Stimulated activated CD8-positive, alpha-beta memory T cell treated with anti-CD3 and anti-CD28 coated beads, Interleukin-15, amount 100 ng/mL, for 48 hours (primary cell): ENCODE results near the gene MYOZ3.

ENCODE experiments used
- DNase-seq, 2 donors: peaks; one replicate each; pipeline ENCODE4 v3.0.0-alpha.2; 2020; ENCODE audit warnings: low read depth in 2 of 2

The MYOZ3 gene

DNA sequence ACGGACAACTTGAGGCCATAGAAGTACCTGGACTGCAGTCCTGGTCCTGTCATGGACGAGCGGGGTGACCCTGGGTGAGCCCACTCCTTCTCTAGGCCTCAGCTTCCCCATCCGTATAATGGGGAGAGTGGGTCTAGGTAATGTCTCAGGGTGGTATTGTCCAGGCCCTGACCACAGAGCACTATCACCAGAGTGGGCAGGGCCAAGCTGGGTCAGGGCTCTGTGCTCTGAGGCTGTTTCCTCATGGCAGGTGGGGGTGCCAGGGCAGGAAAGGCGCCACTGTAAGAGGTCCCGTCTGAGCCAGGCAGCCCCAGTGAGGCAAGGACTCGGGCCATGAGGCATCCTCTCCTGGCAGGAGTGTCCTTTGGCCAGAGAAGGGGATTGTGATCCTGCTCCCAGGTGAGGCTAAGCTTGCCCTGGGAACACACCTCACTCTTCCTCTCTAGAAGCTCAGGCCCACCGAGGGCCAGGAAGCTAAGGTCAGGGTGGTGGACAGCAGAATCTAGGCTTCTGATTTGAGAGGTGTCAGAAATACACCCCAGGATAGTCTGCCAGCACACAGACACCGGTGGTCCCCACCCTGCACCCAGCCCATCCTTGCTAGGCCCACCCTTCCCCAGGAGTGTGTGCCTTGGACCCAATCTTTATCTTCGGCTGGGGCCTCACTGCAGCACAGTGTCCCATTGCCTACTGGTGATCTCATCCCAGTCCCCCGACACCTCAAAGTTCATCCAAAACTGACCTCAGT is 1.5 kb upstream of the MYOZ3 start:
- no peak for DNase-seq

DNA sequence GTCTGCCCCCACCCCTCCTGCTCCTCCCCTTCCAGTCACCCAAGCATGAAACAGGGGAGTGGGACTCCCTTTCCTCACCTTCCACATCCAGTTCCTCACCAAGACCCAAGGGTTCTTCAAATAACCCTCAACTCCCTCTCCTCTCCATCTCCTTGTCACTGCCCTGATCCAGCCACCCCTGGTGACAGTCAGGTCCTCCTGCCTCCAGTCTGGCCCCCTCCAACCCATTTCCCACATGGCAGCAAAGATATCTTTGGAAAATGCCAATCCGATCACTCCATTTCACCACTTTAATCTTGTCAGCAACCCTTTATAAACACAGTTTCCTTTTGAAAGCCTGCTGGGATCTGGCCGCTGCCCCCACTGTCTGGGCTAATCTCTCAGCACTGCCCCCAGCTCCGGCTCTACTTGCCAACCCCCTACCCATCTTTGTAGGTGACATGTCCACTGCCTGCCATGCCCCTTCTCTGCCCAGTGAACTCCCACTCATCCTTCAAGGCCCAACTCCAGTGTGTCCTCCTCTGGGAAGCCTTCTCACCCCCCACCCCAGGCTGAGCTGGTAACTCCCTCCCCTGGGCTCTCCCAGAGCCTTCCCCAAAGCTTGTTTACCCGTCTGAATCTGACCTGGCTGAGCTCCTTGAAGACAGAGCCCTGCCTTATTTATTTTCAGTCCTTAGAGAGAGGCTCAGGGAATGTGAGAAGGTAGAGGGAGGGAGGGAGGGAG is 781 bp upstream of the MYOZ3 start:
- DNase-seq = no peak

DNA sequence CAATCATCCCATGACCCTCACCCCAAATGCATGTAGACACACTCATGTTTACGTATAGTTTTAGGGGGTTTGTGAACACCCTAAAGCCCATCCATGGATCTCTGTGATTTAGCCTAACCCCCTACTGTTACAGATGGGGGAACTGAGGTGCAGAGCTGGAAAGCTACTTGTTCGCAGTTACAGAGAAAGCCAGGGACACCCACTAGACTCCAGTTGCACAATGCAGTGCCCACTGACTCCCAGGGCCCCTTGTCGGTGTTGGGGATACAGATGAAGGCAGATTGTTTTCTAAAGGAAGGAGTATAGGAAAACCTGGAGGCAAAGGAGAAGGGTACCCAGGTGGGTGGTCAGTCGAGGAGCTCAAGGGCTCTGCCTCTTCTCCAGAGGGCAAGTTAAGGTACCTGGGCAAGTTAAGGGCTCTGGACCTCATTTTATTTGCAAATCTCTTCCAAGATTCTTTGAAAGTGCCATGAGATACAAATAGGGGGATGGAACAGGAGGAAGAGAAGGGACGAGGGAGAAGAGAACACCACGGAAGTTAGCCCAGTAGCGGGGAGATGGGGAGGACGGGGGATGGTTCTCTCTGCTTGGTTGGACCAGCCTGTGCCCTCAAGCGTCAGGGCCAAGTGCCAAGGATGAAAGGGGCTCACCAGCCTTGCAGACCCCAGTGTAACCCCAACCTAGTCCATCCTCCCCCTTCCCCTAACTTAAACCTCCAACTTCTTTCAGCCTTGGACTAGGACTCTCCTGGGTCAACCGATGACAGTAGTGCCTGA is 958 bp downstream of the MYOZ3 start:
- no peak for DNase-seq

DNA sequence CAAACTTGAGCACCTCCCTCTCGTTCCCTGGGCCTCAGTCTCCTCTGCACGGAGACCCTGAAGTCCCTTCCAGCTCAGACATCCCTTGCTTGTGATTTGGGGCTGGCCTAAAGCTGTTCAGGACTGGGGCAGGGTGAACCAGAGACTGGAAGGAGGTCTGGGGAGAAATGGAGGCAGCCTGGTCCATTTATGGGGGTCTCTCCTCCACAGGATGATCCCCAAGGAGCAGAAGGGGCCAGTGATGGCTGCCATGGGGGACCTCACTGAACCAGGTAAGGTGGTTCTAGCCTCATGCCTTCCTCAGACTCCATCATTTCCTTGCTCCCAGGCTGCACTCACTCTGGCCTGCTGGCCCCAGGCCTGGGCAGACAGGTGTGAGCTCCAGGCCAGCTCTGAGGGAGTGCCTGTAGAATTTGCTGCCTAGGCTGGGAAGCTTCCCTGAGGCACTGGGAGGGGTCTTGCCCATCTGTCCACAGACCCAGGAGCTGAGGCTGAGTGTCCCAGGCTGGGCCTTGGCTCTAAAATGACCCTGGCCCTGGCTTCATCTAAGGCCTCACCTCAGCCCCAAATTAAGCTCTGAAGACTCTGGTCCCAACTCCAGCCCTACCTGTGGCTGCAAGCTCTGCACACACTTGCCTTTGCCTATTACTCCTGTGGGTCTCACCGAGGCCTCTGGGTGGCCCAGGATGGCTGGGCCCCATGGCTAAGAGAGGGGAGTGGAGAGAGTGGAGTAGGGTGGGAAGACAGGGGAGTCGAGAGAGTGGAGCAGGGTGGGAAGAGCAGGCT is 1.9 kb downstream of the MYOZ3 start:
- DNase-seq = no peak

DNA sequence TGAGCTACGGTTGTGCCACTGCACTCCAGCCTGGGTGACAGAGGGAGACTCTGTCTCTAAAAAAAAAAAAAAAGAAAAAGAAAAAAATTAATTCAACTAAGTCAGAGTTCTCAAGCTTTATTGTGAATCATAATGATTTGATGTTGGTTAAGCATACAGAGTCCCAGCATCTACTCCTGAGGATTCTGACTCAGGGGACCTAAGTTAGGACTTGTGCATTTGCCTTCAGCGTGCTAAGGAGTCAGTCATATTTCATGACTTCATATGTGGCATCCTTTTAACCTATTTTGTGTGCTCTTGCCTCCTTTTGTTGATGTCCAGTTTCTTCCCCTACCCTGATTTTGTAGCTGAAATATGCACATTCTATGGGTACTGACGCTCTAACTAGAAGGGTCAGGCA is 2.9 kb downstream of the MYOZ3 start:
- DNase-seq = no peak

DNA sequence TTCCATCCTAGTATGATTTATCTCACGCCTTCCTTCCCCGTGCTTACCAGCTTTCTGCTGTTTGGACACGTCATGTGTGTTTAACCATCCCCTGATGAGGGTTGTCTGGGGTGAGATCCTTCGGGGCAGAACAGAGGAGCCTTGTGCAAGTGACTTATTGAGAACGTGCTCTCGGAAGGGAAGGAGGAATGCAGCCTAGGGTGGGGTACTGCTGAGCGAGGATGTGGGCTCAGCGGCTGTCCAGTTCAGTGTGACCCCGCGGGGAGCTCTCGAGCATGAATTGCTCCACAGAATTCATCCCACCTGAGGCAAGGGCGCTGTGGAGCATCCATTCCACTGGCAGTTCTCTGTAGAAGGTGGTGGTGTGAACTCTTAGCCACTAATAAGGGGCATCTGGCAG is 4.0 kb downstream of the MYOZ3 start:
- DNase-seq = no peak

DNA sequence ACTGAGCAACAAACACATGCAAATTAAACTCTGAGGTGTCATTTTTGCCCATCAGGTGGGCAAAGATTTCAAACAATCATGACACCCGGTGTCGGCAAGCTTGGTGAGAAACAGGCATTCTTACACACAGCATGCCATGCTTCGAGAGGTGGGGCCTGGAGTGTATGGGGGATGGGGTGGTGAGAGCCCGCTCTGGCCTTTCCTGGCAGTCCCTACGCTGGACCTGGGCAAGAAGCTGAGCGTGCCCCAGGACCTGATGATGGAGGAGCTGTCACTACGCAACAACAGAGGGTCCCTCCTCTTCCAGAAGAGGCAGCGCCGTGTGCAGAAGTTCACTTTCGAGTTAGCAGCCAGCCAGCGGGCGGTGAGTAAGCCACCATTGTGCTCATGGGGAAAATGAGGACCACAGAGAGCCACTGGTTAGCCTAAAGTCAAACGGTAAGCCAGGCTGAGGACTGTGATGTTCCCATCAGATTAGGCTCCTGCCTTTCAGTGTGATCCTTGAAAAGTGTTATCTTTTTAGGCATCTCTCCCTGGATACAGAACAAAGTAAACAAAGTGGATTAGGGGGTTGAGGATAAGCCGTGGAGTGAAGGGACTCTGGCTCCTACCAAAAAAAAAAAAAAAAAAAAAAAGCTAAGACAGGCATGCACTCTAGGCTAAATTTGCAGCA is 9.4 kb downstream of the MYOZ3 start:
- DNase-seq = no peak

DNA sequence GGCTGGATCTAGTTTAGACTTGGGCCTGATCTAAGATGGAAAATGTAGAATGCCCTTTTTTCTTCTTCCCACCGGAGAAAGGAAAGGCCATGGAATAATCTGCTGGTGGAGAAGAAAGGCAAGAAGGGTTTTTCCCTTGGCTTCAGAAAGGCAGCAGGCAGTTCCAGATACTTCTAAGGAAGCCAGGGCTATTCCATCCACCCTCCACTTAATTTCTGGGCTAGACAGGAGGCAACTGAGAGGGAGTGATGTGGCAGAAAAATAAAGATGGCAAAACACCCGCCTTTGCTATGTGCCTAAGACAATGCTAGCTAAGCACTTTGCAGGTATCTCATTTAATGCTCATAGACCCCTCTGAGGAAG is 9.9 kb downstream of the MYOZ3 start:
- DNase-seq = no peak

DNA sequence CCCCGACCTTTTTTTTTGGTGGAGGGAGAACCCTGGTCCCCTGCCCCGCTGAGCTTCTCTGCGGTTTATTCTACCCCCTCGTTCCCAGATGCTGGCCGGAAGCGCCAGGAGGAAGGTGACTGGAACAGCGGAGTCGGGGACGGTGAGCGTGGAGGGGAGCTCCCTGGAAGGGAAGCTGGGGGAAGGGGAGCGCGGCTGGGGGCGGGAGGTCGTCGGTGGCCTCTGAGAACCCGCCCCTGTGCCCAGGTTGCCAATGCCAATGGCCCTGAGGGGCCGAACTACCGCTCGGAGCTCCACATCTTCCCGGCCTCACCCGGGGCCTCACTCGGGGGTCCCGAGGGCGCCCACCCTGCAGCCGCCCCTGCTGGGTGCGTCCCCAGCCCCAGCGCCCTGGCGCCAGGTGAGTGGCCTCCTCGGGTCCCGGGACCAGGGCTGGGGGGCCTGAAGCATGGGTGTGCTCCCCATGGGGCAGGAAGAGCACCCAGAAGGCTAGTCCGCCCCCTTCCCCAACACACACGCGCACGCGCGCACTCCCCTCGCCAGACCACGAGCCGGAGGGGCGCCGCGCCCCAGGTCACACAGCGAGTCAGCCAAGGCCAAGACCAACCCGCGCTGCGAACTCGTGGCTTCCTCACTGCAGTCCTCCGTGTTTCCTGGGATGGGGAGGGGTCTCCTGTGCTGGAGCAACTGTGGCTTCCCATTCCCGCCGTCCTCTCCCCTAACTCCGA is 10.6 kb downstream of the MYOZ3 start:
- DNase-seq = no peak

DNA sequence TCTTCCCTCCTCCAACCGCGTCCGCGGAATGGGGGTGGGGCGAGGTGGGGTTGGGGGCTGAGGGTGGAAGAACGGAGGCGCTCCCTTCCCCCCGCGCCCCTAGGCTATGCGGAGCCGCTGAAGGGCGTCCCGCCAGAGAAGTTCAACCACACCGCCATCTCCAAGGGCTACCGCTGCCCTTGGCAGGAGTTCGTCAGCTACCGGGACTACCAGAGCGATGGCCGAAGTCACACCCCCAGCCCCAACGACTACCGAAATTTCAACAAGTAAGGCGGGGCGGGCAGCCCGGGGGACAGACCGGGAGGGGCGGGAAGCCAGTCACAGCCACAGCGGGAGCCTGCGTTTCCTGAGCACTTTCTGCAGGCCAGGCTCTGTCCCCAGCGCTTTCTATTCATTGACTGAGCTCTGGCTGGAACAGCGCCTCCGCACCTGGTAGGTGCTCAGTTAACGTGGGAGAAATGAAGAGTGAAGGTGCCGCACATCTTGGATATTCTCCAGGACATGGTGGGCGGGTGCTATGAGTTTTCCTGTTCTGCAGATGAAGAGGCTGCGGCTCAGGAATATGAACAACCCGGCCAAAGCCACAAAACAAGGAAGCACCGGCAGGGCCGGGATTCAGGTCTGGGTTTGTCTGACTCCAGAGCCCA is 11.3 kb downstream of the MYOZ3 start:
- no peak for DNase-seq

DNA sequence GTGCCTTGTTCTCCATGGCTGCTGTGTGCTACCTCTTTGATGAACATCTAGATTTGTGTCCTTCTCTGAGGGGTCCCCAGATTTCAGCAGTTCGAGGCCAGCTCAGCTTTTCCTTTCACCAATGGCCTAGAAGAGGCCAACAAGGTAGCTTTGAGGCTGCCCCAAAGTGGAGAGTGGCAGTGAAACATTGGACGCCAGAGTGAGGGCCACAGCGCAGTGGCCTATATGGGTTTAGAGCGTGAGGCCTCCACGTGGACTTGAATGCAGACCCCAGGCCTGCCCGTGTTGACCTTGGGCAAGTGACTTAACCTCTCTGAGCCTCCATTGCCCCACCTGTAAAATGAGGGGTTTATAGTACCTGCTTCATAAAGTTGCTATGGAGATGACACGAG is 11.8 kb downstream of the MYOZ3 start:
- no peak for DNase-seq

DNA sequence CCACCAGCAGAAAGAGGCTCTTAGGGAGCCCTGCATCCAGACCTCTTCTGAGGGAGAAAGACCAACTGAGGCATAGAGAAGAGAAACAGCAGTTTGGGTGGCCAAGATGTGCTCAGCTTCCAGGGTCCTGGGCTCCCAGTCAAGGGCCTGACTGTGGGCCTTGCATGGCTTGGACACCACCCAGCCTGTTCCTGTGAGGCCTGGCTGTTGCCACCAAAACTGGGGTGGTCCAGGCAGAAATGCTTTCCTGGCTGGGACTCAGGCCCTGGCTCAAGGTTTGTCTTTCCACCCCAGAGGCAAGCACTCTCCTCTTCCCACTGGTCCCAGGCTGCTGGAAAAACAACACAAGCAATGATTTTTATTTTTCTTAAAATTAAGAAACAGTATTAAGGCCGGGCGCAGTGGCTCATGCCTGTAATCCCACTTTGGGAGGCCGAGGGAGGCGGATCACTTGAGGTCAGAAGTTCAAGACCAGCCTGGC is 13.3 kb downstream of the MYOZ3 start:
- DNase-seq = no peak

DNA sequence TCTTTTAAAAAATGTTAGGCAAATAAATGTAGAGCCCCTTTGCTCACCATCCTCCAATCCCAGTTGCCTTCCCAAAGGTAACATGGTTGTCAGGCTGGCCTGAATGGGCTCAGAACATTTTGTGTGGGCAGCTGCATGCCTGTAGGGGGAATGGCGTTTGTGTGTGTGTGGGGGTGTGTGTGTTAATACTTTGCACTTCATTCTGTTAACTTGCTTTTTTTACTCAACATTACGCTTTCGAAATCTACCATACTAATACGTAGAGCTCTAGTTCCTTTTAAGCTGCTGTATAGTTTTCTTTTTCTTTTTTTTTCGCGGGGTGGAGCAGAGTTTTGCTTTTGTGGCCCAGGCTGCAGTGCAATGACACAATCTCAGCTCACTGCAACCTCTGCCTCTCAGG is 14.0 kb downstream of the MYOZ3 start:
- no peak for DNase-seq

DNA sequence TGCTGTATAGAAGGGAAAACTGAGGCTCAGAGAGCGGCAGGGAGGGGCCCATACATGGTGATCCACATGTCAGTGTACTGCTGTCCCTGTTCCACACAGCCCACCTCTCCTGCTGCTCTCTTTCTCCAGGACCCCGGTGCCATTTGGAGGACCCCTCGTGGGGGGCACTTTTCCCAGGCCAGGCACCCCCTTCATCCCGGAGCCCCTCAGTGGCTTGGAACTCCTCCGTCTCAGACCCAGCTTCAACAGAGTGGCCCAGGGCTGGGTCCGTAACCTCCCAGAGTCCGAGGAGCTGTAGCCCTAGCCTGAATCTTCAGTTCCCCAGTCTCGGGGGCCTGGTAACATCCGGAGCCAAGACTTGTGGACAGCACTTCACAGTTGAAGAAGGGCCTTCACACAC is 15.5 kb downstream of the MYOZ3 start:
- DNase-seq = no peak

DNA sequence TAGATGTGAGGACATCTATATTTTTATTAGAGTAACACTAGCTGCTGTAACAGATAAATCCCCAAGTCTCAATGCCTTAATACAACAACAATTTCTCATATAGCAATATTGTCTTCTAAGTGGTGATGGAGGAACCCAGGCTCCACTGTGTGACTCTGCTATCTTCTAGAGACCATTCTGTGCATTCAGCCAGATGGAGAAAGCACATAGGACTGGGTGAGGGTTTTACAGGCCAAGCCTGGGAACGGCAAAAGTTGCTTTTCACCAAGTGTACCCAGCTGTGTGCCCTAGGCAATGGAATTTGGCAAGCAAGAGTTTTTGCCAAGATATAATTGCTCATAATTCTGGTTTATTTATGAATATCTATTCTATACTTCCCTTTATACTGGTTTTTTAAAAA is 28.1 kb downstream of the MYOZ3 start:
- no peak for DNase-seq

DNA sequence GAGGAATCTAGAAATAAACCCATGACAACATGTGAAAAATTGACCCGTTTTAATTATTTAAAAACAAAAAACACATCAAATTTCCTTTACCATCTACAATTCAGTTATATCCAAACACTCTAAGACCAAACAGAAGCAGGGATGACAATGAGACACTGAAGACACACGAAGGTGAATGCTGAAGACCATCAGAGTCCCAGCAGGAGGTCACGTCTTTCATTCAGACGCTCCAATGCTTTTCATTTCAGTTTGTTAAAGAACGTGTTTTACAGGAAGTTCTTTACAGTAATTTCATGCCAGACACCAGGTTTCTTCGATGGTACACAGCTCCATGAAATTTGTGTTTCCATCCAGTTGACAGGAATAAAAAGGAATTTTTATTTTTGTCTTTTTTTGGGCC is 29.7 kb downstream of the MYOZ3 start:
- no peak for DNase-seq

DNA sequence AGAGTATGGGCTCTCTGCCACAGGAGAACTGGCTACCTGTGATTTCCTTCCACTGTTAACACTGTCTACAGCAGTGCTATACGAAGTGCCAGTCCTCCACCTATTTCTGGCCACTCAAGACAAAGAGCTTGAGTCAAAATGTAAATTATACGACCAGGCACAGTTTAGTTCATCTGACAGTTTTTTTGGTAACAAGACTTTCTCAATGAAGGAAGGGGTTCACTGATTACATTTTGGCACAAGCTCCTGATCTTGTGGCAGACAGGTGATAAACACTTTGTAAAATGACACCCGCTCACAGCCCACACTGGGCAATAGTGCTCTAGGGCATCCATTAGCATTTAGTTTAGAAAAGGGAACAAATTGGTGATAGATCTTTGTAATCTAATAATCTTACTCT is 31.2 kb downstream of the MYOZ3 start:
- DNase-seq = no peak

DNA sequence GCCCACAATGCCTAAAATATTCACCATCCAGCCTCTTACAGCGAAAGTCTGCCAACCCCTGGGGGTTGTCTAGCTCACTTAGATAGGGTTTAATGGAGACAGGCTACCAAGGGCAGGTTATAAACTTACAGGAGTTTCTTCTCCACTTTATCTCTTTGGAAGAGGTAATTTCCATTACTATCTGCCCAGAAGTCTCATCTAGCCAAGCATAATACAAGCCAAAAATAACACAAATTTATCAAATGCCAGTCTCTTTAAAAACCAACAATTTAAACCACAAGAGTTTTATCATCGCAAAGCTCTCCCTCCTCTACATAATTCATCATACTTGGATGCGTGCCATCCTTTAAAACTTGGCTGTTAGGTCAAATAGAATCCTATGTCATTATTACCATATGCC is 33.6 kb downstream of the MYOZ3 start:
- DNase-seq = no peak

DNA sequence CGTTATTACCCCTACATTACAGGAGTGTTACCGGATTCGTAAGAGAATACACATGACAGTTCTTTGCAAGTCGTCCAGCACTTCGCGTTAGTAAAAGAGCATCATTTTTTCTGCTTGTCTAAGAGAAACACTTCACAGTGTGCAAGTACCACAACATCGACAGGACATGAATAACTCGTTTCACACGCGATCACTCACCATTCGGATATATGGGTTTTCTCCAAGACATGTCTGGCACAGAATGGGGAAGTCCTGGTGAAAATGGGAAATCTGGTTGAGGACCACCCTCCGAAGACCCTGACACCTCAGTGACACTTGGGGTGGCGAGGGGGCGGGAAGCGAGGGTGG is 39.2 kb downstream of the MYOZ3 start:
- no peak for DNase-seq
